BJ (cell line): ENCODE results near the gene UNC80. TPM values are rescaled to one million over a fixed set of nuclear protein-coding genes. Genes with fewer than 3 reads are reported as not detected.

ENCODE experiments used
- CTCF ChIA-PET: fragments of 350-600 bp; formaldehyde crosslinking; extraction: SDS; loops from one replicate; lab custom pipeline; 2021; ENCODE audit warnings: antibody characterized with exemption, inconsistent platforms; lab: Yijun Ruan, JAX
- POLR2A ChIA-PET: fragments of 300-600 bp; sonication (Branson Sonifier 250); formaldehyde crosslinking; extraction: SDS; loops from one replicate; lab custom pipeline; 2021; ENCODE audit warnings: antibody characterized with exemption; lab: Charles Lee
- DNase-seq: peaks from one replicate; pipeline ENCODE4 v3.0.0-alpha.2; 2011; ENCODE audit warnings: low read depth
- H3K27me3 ChIP-seq: 2 replicates; pipeline ENCODE4 v1.6.0; 2011; ENCODE audit warnings: low read length; ENCODE audit not compliant: control insufficient read depth, insufficient read depth
- H3K36me3 ChIP-seq: 2 replicates; pipeline ENCODE4 v1.5.1; 2011; ENCODE audit warnings: low read length; ENCODE audit not compliant: control insufficient read depth, insufficient read depth
- H3K4me3 ChIP-seq: 2 replicates; pipeline ENCODE4 v1.5.1; 2011; ENCODE audit warnings: low read depth, mild to moderate bottlenecking, control low read depth, low read length
- polyA plus RNA-seq: library from polyadenylated mRNA; depleted of rRNA; stranded (reverse); fragments of >200 nt; gene quantifications from 2 replicates; pipeline ENCODE4 v1.2.3, GENCODE V29; 2011
- TF ChIP-seq, protein P1 (sequence below): IDR thresholded peaks from 2 replicates; pipeline ENCODE4 v1.5.1; 2011; ENCODE audit warnings: low read depth, mild to moderate bottlenecking, control low read depth, inconsistent platforms, low read length, moderate library complexity; ENCODE audit not compliant: insufficient read depth

The UNC80 gene
- polyA plus RNA-seq, 1 experiment = not detected

- H3K27me3 ChIP-seq = no peaks in the 10 kb centered on the region
- CTCF ChIA-PET = interaction anchor here (1.2 kb wide), 1 partner anchor 17 kb away, joined by 3 read pairs; no protein-coding TSS in a partner anchor
- DNase-seq = no peak
- H3K36me3 ChIP-seq = no peaks in the 10 kb centered on the region
- TF ChIP-seq, protein P1, sequence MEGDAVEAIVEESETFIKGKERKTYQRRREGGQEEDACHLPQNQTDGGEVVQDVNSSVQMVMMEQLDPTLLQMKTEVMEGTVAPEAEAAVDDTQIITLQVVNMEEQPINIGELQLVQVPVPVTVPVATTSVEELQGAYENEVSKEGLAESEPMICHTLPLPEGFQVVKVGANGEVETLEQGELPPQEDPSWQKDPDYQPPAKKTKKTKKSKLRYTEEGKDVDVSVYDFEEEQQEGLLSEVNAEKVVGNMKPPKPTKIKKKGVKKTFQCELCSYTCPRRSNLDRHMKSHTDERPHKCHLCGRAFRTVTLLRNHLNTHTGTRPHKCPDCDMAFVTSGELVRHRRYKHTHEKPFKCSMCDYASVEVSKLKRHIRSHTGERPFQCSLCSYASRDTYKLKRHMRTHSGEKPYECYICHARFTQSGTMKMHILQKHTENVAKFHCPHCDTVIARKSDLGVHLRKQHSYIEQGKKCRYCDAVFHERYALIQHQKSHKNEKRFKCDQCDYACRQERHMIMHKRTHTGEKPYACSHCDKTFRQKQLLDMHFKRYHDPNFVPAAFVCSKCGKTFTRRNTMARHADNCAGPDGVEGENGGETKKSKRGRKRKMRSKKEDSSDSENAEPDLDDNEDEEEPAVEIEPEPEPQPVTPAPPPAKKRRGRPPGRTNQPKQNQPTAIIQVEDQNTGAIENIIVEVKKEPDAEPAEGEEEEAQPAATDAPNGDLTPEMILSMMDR = no peak
- no peak overlapping the region for H3K4me3 ChIP-seq
- POLR2A ChIA-PET = no interaction called here
Observed at GRCh38 chr2:209806318-209806717, 34.7 kb downstream of the UNC80 start.

DNA sequence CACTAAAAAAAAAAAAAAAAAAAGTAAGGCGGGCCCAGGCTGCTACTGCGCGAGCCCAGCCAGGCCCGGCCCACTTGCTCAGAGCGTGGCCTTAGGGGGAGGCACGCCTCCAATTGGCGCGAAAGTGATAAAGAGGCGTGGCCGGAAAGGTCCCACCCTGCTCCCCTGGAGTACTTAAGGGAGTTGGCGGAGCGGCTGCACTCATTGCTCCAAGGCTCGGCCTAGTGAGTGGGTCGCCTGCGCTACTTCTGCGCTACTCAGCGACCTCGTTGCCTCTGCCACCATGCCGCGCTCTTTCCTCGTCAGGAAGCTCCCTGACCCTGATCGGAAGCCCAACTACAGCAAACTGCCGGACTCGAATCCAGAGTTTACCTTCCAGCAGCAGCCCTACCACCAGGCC is 36.9 kb downstream of the UNC80 start:
- ChIA-PET CTCF (no interaction called here), POLR2A (no interaction called here)
- H3K4me3 ChIP-seq = no peak overlapping the region
- no peaks in the 10 kb centered on the region for H3K27me3 ChIP-seq
- H3K36me3 ChIP-seq = no peaks in the 10 kb centered on the region
- no peak for DNase-seq
- TF ChIP-seq, protein P1 = no peak

DNA sequence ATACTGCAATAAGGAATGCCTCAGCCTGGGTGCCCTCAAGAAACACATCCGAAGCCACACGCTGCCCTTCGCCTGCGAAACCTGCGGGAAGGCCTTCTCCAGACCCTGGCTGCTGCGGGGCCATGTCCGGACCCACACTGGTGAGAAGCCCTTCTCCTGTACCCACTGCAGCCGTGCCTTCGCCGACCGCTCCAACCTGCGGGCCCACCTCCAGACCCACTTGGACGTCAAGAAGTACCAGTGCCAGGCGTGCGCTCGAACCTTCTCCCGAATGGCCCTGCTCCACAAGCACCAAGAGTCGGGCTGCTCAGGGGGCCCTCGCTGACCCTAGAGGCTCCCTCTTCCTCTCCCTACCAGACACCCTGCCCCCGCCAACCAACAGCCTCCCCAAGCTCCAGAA is 37.6 kb downstream of the UNC80 start:
- Histone ChIP-seq H3K27me3 (no peaks in the 10 kb centered on the region), H3K36me3 (no peaks in the 10 kb centered on the region), H3K4me3 (no peak overlapping the region)
- ChIA-PET POLR2A (no interaction called here), CTCF (no interaction called here)
- TF ChIP-seq, protein P1 = no peak
- no peak for DNase-seq

DNA sequence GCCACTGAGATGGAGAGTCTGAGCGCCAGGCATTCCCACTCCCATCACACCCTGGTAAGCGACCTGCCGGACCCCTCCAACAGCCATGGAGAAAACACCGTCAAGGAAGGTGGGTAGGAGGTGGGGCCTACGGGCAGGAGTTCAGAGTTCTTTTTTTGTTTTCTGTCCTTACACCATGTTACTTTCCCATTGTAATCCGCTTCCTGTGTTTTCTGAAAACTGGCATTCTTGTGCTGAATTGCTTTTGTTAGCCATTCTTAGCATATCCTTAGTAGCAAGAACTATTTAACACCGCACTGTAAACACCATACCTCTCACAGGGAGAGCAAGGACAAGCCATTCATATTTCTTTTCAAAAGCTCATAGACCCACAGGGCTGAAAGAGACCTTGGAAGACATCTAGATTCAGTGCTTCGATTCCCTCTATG is 46.2 kb downstream of the UNC80 start:
- Histone ChIP-seq H3K27me3 (no peaks in the 10 kb centered on the region), H3K36me3 (no peaks in the 10 kb centered on the region), H3K4me3 (no peak overlapping the region)
- CTCF ChIA-PET = no interaction called here
- TF ChIP-seq, protein P1 = no peak
- POLR2A ChIA-PET = no interaction called here
- DNase-seq = no peak

DNA sequence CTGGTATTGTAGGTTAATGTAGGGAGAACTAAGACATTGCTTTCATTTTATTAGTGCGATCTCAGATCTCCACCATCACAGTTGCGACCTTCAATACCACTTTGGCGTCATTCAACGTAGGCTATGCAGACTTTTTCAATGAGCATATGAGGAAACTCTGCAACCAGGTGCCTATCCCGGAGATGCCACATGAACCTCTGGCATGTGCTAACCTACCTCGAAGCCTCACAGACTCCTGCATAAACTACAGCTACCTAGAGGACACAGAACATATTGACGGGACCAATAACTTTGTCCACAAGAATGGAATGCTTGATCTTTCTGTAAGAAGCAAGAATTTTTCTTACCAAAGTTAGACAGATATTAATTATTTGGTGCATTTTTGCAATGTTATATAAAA is 47.3 kb downstream of the UNC80 start:
- TF ChIP-seq, protein P1 = no peak
- Histone ChIP-seq H3K36me3 (no peaks in the 10 kb centered on the region), H3K4me3 (no peak overlapping the region), H3K27me3 (no peaks in the 10 kb centered on the region)
- POLR2A ChIA-PET = no interaction called here
- DNase-seq = no peak
- CTCF ChIA-PET = no interaction called here
